ENCODE data around the gene SUMF2. TPM values are rescaled to one million over a fixed set of nuclear protein-coding genes. Genes with fewer than 3 reads are reported as not detected.
"Not testable (repeated sequence)": the region's sequence is repeated elsewhere in the genome, so short reads cannot be mapped to it uniquely, and the experiment has no call there.

Gene SUMF2
- total RNA-seq, 2 donors from 2014 or later = 90.7 to 103 TPM

- no peak overlapping the region for H3K4me3 ChIP-seq
- H3K27ac ChIP-seq = no peak overlapping the region
- H3K9ac ChIP-seq (ENCODE audit: low read depth in 2 of 2, low read length in 2 of 2) = no peak overlapping the region
- no peak for TF ChIP-seq CTCF (IDR thresholded peaks at IDR 0.05)
- intact Hi-C loops (cut with DNase I) = no loop called here
- no peaks in the 10 kb centered on the region for H3K27me3 ChIP-seq
- no peaks in the 10 kb centered on the region for H3K4me1 ChIP-seq
- peaks cover 7% of the 10 kb centered on the region for H3K36me3 ChIP-seq
- DNase-seq = no peak
- no peaks in the 10 kb centered on the region for H3K9me3 ChIP-seq
Measured at GRCh38 chr7:56062382-56062781, 1.7 kb upstream of the SUMF2 start.

GRCh38 chr7:56063500-56063881 is 595 bp upstream of the SUMF2 start:
- peak overlapping the region; percentile 57 for H3K4me3 ChIP-seq
- H3K4me1 ChIP-seq = no peaks in the 10 kb centered on the region
- DNase-seq = no peak
- peak overlapping the region; percentile 86 to 90 for H3K9ac ChIP-seq (ENCODE audit: low read depth in 2 of 2, low read length in 2 of 2)
- peak overlapping the region; percentile 89 for H3K27ac ChIP-seq
- intact Hi-C loops (cut with DNase I) = no loop called here
- H3K9me3 ChIP-seq = no peaks in the 10 kb centered on the region
- no peak for TF ChIP-seq CTCF (IDR thresholded peaks at IDR 0.05)
- no peaks in the 10 kb centered on the region for H3K27me3 ChIP-seq
- peaks cover 7% of the 10 kb centered on the region for H3K36me3 ChIP-seq

- H3K27me3 ChIP-seq; H3K9me3 ChIP-seq; intact Hi-C loops (cut with DNase I); H3K27ac ChIP-seq; H3K4me1 ChIP-seq; H3K36me3 ChIP-seq; H3K4me3 ChIP-seq; H3K9ac ChIP-seq (ENCODE audit: low read depth in 2 of 2, low read length in 2 of 2); DNase-seq: not testable (repeated sequence)
Measured at GRCh38 chr7:56066376-56066775, 2.3 kb downstream of the SUMF2 start.

GRCh38 chr7:56074371-56074791 is 10.3 kb downstream of the SUMF2 start:
- no peaks in the 10 kb centered on the region for H3K27me3 ChIP-seq
- no peak overlapping the region for H3K9ac ChIP-seq (ENCODE audit: low read depth in 2 of 2, low read length in 2 of 2)
- peak; percentile 87 for DNase-seq
- H3K27ac ChIP-seq = no peak overlapping the region
- H3K4me1 ChIP-seq = no peaks in the 10 kb centered on the region
- intact Hi-C loops (cut with DNase I) = loop anchor here (2.0 kb wide), 2 partner anchors 70 to 434 kb away; no protein-coding TSS in a partner anchor
- TF ChIP-seq CTCF (IDR thresholded peaks at IDR 0.05) = peak; percentile 92
- no peak overlapping the region for H3K4me3 ChIP-seq
- H3K36me3 ChIP-seq = no peaks in the 10 kb centered on the region
- H3K9me3 ChIP-seq = no peaks in the 10 kb centered on the region

- no peaks in the 10 kb centered on the region for H3K9me3 ChIP-seq
- no peak overlapping the region for H3K27ac ChIP-seq
- H3K4me1 ChIP-seq = no peaks in the 10 kb centered on the region
- H3K36me3 ChIP-seq = no peaks in the 10 kb centered on the region
- no peak for TF ChIP-seq CTCF (IDR thresholded peaks at IDR 0.05)
- intact Hi-C loops (cut with DNase I) = no loop called here
- H3K27me3 ChIP-seq = no peaks in the 10 kb centered on the region
- H3K9ac ChIP-seq (ENCODE audit: low read depth in 2 of 2, low read length in 2 of 2) = no peak overlapping the region
- DNase-seq = no peak
- no peak overlapping the region for H3K4me3 ChIP-seq
Measured at GRCh38 chr7:56077681-56078080, 13.6 kb downstream of the SUMF2 start.

GRCh38 chr7:56078196-56078595 is 14.1 kb downstream of the SUMF2 start:
- H3K4me3 ChIP-seq = no peak overlapping the region
- no peaks in the 10 kb centered on the region for H3K9me3 ChIP-seq
- no peak for TF ChIP-seq CTCF (IDR thresholded peaks at IDR 0.05)
- H3K27me3 ChIP-seq = no peaks in the 10 kb centered on the region
- no peaks in the 10 kb centered on the region for H3K4me1 ChIP-seq
- no peaks in the 10 kb centered on the region for H3K36me3 ChIP-seq
- H3K9ac ChIP-seq (ENCODE audit: low read depth in 2 of 2, low read length in 2 of 2) = no peak overlapping the region
- H3K27ac ChIP-seq = no peak overlapping the region
- DNase-seq = no peak
- intact Hi-C loops (cut with DNase I) = no loop called here

Data from colonic mucosa (tissue), 4 donors.